Measurements from ENCODE around the gene DUS4L. TPM values are rescaled to one million over a fixed set of nuclear protein-coding genes. Genes with fewer than 3 reads are reported as not detected.

Gene DUS4L
- total RNA-seq, 1 experiment from 2014 or later, result 15.3 TPM

DNA sequence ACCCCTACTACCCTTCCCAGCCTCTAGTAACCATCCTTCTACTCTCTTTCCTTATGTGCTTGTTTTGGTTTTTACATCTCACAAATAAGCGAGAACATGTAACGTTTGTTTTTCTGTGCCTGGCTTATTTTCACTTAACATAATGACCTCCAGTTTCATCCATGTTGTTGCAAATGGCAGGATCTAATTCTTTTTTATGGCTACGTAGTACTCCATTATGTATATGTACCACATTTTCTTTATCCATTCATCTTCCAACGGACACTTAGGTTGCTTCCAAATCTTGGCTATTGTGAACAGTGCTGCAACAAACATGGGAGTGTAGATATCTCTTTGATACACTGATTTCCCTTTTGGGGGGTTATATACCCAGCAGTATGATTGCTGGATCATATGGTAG is 63.2 kb downstream of the DUS4L start (continued):
- TF ChIP-seq, protein P1, sequence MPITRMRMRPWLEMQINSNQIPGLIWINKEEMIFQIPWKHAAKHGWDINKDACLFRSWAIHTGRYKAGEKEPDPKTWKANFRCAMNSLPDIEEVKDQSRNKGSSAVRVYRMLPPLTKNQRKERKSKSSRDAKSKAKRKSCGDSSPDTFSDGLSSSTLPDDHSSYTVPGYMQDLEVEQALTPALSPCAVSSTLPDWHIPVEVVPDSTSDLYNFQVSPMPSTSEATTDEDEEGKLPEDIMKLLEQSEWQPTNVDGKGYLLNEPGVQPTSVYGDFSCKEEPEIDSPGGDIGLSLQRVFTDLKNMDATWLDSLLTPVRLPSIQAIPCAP (CRISPR knock-in tag; IDR thresholded peaks at IDR 0.05), result no peak
- TF ChIP-seq ESRRA (CRISPR knock-in tag; IDR thresholded peaks at IDR 0.05; ENCODE audit: borderline replicate concordance), result no peak
- TF ChIP-seq, protein P2, sequence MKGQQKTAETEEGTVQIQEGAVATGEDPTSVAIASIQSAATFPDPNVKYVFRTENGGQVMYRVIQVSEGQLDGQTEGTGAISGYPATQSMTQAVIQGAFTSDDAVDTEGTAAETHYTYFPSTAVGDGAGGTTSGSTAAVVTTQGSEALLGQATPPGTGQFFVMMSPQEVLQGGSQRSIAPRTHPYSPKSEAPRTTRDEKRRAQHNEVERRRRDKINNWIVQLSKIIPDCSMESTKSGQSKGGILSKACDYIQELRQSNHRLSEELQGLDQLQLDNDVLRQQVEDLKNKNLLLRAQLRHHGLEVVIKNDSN (CRISPR knock-in tag; IDR thresholded peaks at IDR 0.05), result no peak

Other genes with a start within 250 kb of the DUS4L start
- not detected in 3 replicates for gene GPR22, start 93.9 kb upstream of the DUS4L start, total RNA-seq (2021)
- gene COG5, start 51 bp upstream of the DUS4L start, total RNA-seq (2021), result 23.3 to 24.5 TPM (median 23.8 TPM) in 3 replicates
- 14.5 to 19.6 TPM (median 19.0 TPM) in 3 replicates for gene BCAP29, start 16.3 kb downstream of the DUS4L start, total RNA-seq (2021)
- gene SLC26A4, start 96.9 kb downstream of the DUS4L start, total RNA-seq (2021), result 0.09 to 0.22 TPM in 2 of 3 replicates, not detected in the other
- gene CBLL1, start 180.2 kb downstream of the DUS4L start, total RNA-seq (2021), result 26.1 to 29.8 TPM (median 26.3 TPM) in 3 replicates
- gene SLC26A3, start 239.3 kb downstream of the DUS4L start, total RNA-seq (2021), result 0.28 to 0.44 TPM (median 0.30 TPM) in 3 replicates